ENCODE data around the gene LRP1B.

- TF ChIP-seq CTCF (IDR thresholded peaks at IDR 0.05 in 4 of 5, conservative IDR thresholded peaks at IDR 0.05 in 1 of 5) (no peak), POLR2A (IDR thresholded peaks at IDR 0.05) (no peak)
Measured at GRCh38 chr2:141499123-141499522, 631.7 kb downstream of the LRP1B start.
